ENCODE results near the gene MSRB1.

Gene MSRB1, protein sequence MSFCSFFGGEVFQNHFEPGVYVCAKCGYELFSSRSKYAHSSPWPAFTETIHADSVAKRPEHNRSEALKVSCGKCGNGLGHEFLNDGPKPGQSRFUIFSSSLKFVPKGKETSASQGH

DNA sequence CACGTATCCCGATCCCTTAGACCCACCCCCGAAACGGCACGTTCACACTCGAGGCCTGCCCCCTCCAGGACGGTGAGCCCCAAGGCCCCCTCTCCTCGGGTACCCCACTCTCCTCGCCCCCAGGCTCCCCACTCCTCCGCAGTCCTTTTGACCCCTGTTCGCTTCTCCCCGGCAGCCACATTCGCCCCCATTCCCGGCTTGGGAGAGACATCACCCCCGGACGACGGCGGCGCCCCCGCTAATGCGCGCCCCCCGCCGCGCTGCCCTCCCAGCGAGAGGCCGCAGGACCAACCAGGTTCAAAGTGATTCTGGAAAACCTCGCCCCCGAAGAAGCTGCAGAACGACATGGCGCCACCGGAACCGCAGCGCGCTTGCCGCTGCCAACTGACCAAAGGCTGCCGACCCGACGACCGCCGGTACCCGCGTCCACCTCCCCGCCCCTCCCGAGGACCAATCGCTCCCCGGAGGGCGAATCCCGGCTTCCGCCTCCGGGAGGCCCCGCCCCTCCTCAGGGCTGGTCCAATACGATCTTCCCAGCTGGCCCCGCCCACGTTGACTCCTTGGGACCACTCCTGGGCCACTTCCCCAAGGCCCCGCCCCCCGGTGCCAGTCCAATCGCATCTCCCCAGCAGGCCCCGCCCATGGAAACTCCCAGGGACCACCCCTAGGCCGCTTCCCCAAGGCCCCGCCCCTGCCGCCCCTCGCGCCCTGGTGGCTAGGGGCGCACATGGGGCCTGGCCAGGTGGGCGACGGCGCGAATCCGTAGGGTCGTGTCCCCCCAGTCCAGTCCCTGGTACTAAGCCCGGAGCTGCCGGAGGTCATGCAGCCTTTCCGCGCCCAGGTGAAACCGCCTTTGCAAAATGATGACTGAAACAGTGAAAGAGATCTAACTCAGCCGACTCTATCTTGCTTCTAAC lies at the start of gene MSRB1:
MSRB1 (minus strand) TSS at position 390 of the 917 bp plus-strand sequence; CDS start at position 347, 43 bp downstream.
- peak; percentile 100 for DNase-seq (ENCODE audit: low spot score)
- TF ChIP-seq, protein P1, sequence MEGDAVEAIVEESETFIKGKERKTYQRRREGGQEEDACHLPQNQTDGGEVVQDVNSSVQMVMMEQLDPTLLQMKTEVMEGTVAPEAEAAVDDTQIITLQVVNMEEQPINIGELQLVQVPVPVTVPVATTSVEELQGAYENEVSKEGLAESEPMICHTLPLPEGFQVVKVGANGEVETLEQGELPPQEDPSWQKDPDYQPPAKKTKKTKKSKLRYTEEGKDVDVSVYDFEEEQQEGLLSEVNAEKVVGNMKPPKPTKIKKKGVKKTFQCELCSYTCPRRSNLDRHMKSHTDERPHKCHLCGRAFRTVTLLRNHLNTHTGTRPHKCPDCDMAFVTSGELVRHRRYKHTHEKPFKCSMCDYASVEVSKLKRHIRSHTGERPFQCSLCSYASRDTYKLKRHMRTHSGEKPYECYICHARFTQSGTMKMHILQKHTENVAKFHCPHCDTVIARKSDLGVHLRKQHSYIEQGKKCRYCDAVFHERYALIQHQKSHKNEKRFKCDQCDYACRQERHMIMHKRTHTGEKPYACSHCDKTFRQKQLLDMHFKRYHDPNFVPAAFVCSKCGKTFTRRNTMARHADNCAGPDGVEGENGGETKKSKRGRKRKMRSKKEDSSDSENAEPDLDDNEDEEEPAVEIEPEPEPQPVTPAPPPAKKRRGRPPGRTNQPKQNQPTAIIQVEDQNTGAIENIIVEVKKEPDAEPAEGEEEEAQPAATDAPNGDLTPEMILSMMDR (IDR thresholded peaks at IDR 0.05; ENCODE audit: extremely low read depth, missing control alignments), result no peak

GRCh38 chr16:1991948-1992703 lies 49.1 kb upstream of the MSRB1 start:
- TF ChIP-seq, protein P1 (IDR thresholded peaks at IDR 0.05; ENCODE audit: extremely low read depth, missing control alignments), result no peak
- peak; percentile 100 for DNase-seq (ENCODE audit: low spot score)

- DNase-seq (ENCODE audit: low spot score), result no peak
- TF ChIP-seq, protein P1 (IDR thresholded peaks at IDR 0.05; ENCODE audit: extremely low read depth, missing control alignments), result no peak
These were observed 48.6 kb upstream of the MSRB1 start for GRCh38 chr16:1991588-1991947.

- DNase-seq (ENCODE audit: low spot score), result peak; percentile 74
- TF ChIP-seq, protein P1 (IDR thresholded peaks at IDR 0.05; ENCODE audit: extremely low read depth, missing control alignments), result no peak
These were observed 48.1 kb upstream of the MSRB1 start for GRCh38 chr16:1991135-1991551.

DNA sequence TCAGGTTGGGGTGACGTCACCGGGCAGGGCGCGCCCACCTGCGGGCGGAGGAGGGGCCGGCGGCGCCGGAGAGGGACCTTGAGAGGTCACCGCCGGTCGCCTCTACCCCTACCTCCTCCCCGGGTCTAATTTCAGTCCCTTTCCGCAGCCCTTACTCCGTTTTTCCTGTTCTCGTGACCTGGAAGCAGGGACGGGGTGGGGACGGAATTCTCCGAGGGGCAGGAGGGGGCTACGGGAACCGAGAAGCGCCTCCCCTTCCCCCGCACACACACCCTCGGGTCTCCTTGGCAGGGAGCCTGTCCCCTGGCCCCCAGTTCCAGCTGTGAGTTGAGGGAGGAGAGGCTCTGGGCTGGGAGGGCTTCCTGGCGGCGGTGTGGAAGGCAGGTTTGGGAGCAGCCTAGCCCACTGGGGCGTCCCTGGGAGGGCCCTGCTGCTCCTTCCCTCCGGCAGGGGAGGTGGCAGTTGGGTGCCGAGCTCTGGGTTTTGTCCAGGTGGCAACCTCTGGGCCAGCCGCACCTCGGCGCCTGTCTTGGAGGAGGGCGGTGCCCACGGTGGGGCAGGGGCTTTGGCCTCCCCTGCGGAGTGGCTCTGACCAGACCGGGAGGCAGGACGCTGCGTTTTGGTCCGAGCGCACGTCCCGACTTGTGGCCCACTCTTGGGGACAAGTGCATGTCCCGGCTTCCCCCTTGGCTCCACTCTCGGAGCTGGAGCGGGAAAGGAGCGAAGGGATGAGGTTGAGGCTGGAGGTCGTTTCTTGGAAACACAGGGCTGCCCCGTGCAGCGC lies 47.5 kb upstream of the MSRB1 start:
- TF ChIP-seq, protein P1 (IDR thresholded peaks at IDR 0.05; ENCODE audit: extremely low read depth, missing control alignments), result no peak
- peak; percentile 72 for DNase-seq (ENCODE audit: low spot score)

DNA sequence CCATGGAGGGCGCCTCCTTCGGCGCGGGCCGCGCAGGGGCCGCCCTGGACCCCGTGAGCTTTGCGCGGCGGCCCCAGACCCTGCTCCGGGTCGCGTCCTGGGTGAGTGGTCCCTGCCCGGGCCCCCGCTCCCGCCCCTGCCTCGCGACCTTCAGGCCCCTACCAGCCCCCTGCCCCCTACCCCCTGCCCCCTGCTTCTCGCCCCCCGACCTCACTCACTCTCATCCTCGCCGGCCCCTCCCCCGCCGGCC lies 47.0 kb upstream of the MSRB1 start:
- no peak for DNase-seq (ENCODE audit: low spot score)
- TF ChIP-seq, protein P1 (IDR thresholded peaks at IDR 0.05; ENCODE audit: extremely low read depth, missing control alignments), result no peak

Measured in GM20000 (cell line).